SU-DHL-6 (cell line): ENCODE results near the gene RRP9.

ENCODE experiments used
- EZH2phosphoT487 ChIP-seq: fragments of 200-600 bp; sonication (generic), shearing (Covaris generic); conservative IDR thresholded peaks from 2 replicates; pipeline ENCODE4 v1.6.1; 2018; ENCODE audit warnings: mild to moderate bottlenecking, antibody characterized with exemption, low read length, moderate library complexity, mixed read lengths
- TF ChIP-seq, protein P1 (sequence below): fragments of 200-600 bp; sonication (generic); IDR thresholded peaks from one replicate; pipeline ENCODE4 v1.5.1; 2017; ENCODE audit warnings: antibody characterized with exemption, mild to moderate bottlenecking, low read length, moderate library complexity; ENCODE audit not compliant: insufficient read depth, poor library complexity, severe bottlenecking

DNA sequence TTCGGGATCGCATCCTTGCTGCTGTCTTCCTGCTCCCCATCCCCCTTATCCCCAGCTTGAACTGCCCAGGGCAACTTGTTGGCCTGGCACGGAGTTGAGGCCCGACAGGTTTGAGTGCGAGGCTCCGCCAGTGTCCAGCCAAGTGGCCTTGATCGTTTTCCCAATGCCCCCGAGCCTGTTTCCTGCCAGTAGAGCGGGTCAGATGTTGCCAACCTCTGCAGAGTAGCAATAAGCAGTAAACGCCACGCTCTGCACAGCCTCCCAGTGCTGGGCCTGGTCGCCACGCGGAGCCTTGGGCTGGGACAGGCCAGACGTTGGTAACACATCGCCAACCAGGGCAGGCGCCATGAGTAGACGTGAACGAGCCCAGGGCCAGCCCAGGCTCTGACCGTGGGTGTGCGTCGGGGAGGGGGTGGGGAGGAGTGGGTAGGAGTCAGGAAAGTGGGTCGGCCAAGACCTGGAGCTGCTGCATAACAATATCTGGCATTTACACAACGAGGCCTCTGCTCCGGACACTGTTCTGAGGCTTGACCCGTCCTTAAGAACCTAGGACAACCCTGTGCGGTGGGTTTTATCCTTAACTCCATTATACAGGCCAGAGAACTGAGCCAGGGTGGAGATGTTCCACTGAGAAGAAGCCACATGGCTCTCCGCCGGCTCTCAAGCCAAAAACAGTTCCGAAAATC, 32.7 kb upstream of the RRP9 start:
- TF ChIP-seq, protein P1, sequence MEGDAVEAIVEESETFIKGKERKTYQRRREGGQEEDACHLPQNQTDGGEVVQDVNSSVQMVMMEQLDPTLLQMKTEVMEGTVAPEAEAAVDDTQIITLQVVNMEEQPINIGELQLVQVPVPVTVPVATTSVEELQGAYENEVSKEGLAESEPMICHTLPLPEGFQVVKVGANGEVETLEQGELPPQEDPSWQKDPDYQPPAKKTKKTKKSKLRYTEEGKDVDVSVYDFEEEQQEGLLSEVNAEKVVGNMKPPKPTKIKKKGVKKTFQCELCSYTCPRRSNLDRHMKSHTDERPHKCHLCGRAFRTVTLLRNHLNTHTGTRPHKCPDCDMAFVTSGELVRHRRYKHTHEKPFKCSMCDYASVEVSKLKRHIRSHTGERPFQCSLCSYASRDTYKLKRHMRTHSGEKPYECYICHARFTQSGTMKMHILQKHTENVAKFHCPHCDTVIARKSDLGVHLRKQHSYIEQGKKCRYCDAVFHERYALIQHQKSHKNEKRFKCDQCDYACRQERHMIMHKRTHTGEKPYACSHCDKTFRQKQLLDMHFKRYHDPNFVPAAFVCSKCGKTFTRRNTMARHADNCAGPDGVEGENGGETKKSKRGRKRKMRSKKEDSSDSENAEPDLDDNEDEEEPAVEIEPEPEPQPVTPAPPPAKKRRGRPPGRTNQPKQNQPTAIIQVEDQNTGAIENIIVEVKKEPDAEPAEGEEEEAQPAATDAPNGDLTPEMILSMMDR, result no peak
- TF ChIP-seq EZH2phosphoT487, result no peak
